T1000 (cell line): ENCODE data around the gene NOC2L.

Experiments
- DNase-seq: peaks from one replicate; lab custom pipeline; 2025; ENCODE audit warnings: mixed read lengths; lab: John Stamatoyannopoulos, UW

The NOC2L gene

GRCh38 chr1:916173-917075 lies 42.6 kb downstream of the NOC2L start:
- DNase-seq, result no peak

GRCh38 chr1:915295-916172 lies 43.5 kb downstream of the NOC2L start:
- DNase-seq, result no peak

GRCh38 chr1:914891-915280 lies 44.2 kb downstream of the NOC2L start:
- DNase-seq, result no peak

- DNase-seq, result no peak
These were observed 44.7 kb downstream of the NOC2L start for GRCh38 chr1:914131-914890.

- DNase-seq, result no peak
These were observed 45.4 kb downstream of the NOC2L start for GRCh38 chr1:913491-914130.

- DNase-seq, result no peak
These were observed 46.2 kb downstream of the NOC2L start for GRCh38 chr1:912740-913301.

GRCh38 chr1:911875-912739 lies 46.9 kb downstream of the NOC2L start:
- no peak for DNase-seq

- peak; percentile 55 for DNase-seq
These were observed 48.0 kb downstream of the NOC2L start for GRCh38 chr1:910881-911721.

GRCh38 chr1:910311-910880 lies 48.7 kb downstream of the NOC2L start:
- no peak for DNase-seq

GRCh38 chr1:909861-910310 lies 49.2 kb downstream of the NOC2L start:
- no peak for DNase-seq

- DNase-seq, result no peak
These were observed 50.4 kb downstream of the NOC2L start for GRCh38 chr1:908661-909060.

GRCh38 chr1:907611-908451 lies 51.2 kb downstream of the NOC2L start:
- DNase-seq, result no peak

GRCh38 chr1:906600-907420 lies 52.2 kb downstream of the NOC2L start:
- DNase-seq, result no peak

- no peak for DNase-seq
These were observed 53.1 kb downstream of the NOC2L start for GRCh38 chr1:905811-906599.

- DNase-seq, result no peak
These were observed 53.8 kb downstream of the NOC2L start for GRCh38 chr1:905071-905749.
